ENCODE data around the gene ZDHHC14.

- TF ChIP-seq, protein P1, sequence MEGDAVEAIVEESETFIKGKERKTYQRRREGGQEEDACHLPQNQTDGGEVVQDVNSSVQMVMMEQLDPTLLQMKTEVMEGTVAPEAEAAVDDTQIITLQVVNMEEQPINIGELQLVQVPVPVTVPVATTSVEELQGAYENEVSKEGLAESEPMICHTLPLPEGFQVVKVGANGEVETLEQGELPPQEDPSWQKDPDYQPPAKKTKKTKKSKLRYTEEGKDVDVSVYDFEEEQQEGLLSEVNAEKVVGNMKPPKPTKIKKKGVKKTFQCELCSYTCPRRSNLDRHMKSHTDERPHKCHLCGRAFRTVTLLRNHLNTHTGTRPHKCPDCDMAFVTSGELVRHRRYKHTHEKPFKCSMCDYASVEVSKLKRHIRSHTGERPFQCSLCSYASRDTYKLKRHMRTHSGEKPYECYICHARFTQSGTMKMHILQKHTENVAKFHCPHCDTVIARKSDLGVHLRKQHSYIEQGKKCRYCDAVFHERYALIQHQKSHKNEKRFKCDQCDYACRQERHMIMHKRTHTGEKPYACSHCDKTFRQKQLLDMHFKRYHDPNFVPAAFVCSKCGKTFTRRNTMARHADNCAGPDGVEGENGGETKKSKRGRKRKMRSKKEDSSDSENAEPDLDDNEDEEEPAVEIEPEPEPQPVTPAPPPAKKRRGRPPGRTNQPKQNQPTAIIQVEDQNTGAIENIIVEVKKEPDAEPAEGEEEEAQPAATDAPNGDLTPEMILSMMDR (IDR thresholded peaks at IDR 0.05), result no peak
- TF ChIP-seq POLR2A (IDR thresholded peaks at IDR 0.05), result no peak
Observed at GRCh38 chr6:157614026-157614568, 233.1 kb downstream of the ZDHHC14 start.
